Subcutaneous preadipocyte (primary cell): ENCODE measurements around the gene DLGAP1. TPM values are rescaled to one million over a fixed set of nuclear protein-coding genes. Genes with fewer than 3 reads are reported as not detected.

Experiments used
- small RNA-seq: library from RNA; depleted of rRNA; stranded (forward); fragments of <200 nt; gene quantifications from one replicate; pipeline ENCODE3, GENCODE V24; 2012
- total RNA-seq: library from RNA; depleted of rRNA; stranded (reverse); fragments of >200 nt; gene quantifications from 2 replicates; pipeline ENCODE4 v1.2.3, GENCODE V29; 2012

DLGAP1 gene
- total RNA-seq: 0.39 and 1.5 TPM in 2 replicates

GRCh38 chr18:4455113-4455811 is at the start of gene DLGAP1:
TSS of gene DLGAP1 (minus strand) at chr18:4455307.

GRCh38 chr18:3450012-3450798 is 1004.9 kb downstream of the DLGAP1 start, which contains the start of gene TGIF1:
TSS of gene TGIF1 (plus strand) at chr18:3450172. CDS start at chr18:3450490, 318 bp downstream.

Small RNA genes lying within 50 kb of the gene (small RNA-seq; reads per million reads assigned to genes)
- gene AP005208.1 (not detected), gene AP005403.1 (0.08 reads per million), gene MIR6718 (not detected), gene RN7SL39P (not detected), gene RNU6-831P (not detected)
